Mucosa of stomach (tissue), 1 donor: Measurements from ENCODE around the gene CNTN3.

Experiments used
- H3K27me3 ChIP-seq: one replicate; pipeline ENCODE4 v1.7.0; 2013; ENCODE audit warnings: mild to moderate bottlenecking, low read length; ENCODE audit not compliant: control insufficient read depth, insufficient read depth
- H3K36me3 ChIP-seq: one replicate; pipeline ENCODE4 v1.7.0; 2013; ENCODE audit warnings: low read length; ENCODE audit not compliant: control insufficient read depth, insufficient read depth
- H3K4me1 ChIP-seq: one replicate; pipeline ENCODE4 v1.7.0; 2013; ENCODE audit warnings: mild to moderate bottlenecking, low read length; ENCODE audit not compliant: control insufficient read depth, insufficient read depth
- H3K4me3 ChIP-seq: one replicate; pipeline ENCODE4 v1.7.0; 2013; ENCODE audit warnings: low read length
- H3K9ac ChIP-seq: one replicate; pipeline ENCODE4 v1.7.0; 2013; ENCODE audit warnings: mild to moderate bottlenecking, low read length, moderate library complexity
- H3K9me3 ChIP-seq: one replicate; pipeline ENCODE4 v1.7.0; 2013; ENCODE audit warnings: mild to moderate bottlenecking, low read length, moderate library complexity; ENCODE audit not compliant: control insufficient read depth
- donor health status: Pancreatic carcinoma.

The CNTN3 gene

DNA sequence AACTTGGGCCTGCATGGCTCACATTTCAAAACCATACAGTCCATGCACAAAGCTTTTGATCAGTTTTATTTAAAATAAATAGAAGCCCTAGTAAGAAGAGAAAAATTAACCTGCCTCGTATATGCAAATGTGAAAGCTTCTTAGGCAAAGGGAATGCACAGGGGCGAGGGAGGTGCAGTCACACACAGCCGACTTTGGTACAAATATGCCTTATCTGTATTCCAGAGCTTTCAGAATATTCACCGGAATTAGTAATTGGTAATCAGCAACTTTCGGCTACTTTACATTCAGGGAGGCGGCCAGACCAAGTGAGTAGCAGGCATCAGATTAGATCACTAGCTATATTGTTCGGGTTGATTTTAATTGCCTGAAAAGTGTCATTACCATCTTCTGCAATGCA is 7.5 kb downstream of the CNTN3 start:
- Histone ChIP-seq H3K4me3 (no peak overlapping the region), H3K27me3 (no peaks in the 10 kb centered on the region), H3K4me1 (no peaks in the 10 kb centered on the region), H3K9ac (no peak overlapping the region), H3K36me3 (no peaks in the 10 kb centered on the region), H3K9me3 (no peaks in the 10 kb centered on the region)

- H3K4me1 ChIP-seq = no peaks in the 10 kb centered on the region
- no peaks in the 10 kb centered on the region for H3K36me3 ChIP-seq
- H3K27me3 ChIP-seq = no peaks in the 10 kb centered on the region
- H3K9ac ChIP-seq = no peak overlapping the region
- no peaks in the 10 kb centered on the region for H3K9me3 ChIP-seq
- H3K4me3 ChIP-seq = no peak overlapping the region
Observed at GRCh38 chr3:74605437-74605836, 9.0 kb downstream of the CNTN3 start.

DNA sequence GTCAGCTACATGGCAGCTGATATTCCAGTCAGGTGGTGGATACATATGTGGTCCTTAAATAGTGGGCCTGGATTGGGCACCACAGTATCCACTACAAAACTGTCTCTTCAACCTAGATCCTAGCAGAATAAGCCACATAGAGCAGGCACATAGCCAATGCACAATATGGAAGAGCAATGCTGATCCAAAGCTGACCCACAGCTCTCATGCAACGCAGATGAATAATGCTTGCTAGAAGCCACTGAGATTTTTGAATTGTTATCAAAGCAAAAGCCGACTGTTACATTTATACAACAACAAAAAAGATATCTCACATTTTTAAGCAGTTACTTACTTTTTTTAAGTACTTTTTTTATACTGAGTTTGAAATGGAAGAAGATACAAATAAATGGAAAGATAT is 11.2 kb downstream of the CNTN3 start:
- no peaks in the 10 kb centered on the region for H3K36me3 ChIP-seq
- no peaks in the 10 kb centered on the region for H3K27me3 ChIP-seq
- no peak overlapping the region for H3K9ac ChIP-seq
- no peaks in the 10 kb centered on the region for H3K9me3 ChIP-seq
- H3K4me1 ChIP-seq = no peaks in the 10 kb centered on the region
- no peak overlapping the region for H3K4me3 ChIP-seq

- Histone ChIP-seq H3K9ac (no peak overlapping the region), H3K36me3 (no peaks in the 10 kb centered on the region), H3K9me3 (no peaks in the 10 kb centered on the region), H3K4me3 (no peak overlapping the region), H3K27me3 (no peaks in the 10 kb centered on the region), H3K4me1 (no peaks in the 10 kb centered on the region)
Observed at GRCh38 chr3:74602471-74602870, 12.0 kb downstream of the CNTN3 start.

DNA sequence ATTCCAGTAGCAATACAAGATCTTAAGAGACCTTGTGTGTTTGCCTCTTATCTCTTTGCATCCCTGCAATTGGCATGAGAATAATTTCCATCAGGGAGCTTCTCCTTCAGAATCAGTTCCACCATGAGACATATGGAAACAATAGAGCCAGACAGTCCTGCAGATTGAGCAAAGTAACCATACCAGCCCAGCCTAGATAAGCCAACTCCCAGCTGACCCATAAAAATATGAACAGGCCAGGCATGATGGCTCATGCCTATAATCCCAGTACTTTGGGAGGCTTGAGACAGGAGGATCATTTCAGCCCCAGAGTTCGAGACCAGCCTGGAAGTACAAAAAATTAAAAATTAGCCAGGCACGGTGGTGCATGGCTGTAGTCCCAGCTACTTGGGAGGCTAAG is 12.7 kb downstream of the CNTN3 start:
- Histone ChIP-seq H3K4me1 (no peaks in the 10 kb centered on the region), H3K4me3 (no peak overlapping the region), H3K9me3 (no peaks in the 10 kb centered on the region), H3K36me3 (no peaks in the 10 kb centered on the region), H3K27me3 (no peaks in the 10 kb centered on the region), H3K9ac (no peak overlapping the region)

GRCh38 chr3:74599564-74599963 is 14.9 kb downstream of the CNTN3 start:
- Histone ChIP-seq H3K4me1 (no peaks in the 10 kb centered on the region), H3K9me3 (no peaks in the 10 kb centered on the region), H3K27me3 (no peaks in the 10 kb centered on the region), H3K4me3 (no peak overlapping the region), H3K9ac (no peak overlapping the region), H3K36me3 (no peaks in the 10 kb centered on the region)

DNA sequence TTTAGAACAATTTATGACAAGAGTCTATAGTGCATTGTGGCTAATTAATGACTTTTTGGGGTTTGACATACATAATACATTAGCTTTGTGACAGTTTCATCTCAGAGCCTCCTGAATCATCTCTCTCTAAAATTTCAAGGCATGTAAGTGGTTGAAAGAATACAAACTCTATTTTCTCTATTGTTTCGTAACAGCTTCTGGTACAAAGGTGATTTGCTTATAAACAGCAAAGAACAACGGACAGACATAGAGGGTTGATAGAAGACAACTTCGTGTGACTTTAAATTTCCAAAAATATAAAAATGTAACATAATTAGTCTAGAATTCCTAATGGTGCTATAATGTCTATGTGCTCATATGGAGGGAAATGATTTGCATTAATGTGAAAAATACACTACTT is 21.3 kb downstream of the CNTN3 start:
- no peaks in the 10 kb centered on the region for H3K4me1 ChIP-seq
- no peak overlapping the region for H3K9ac ChIP-seq
- no peaks in the 10 kb centered on the region for H3K27me3 ChIP-seq
- H3K36me3 ChIP-seq = no peaks in the 10 kb centered on the region
- no peaks in the 10 kb centered on the region for H3K9me3 ChIP-seq
- no peak overlapping the region for H3K4me3 ChIP-seq

DNA sequence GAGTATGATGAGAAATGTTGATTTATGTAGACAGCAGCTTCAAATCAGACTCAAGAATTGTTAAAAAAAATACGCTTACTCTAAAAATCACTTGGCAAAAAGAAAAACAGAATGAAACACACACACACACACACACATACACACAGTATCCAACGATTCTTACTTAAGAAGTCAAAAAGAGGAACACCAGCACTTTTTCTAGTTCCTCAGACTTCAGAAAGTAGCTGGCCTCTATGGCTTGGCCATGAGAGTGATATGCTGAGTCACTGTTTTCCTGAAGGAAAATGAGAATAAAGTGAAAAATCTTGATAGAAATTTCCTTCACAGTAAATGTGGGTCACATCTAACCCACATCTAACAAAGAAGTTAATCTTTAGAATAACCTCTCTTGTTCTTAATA is 22.1 kb downstream of the CNTN3 start:
- Histone ChIP-seq H3K9me3 (no peaks in the 10 kb centered on the region), H3K36me3 (no peaks in the 10 kb centered on the region), H3K4me1 (no peaks in the 10 kb centered on the region), H3K9ac (no peak overlapping the region), H3K27me3 (no peaks in the 10 kb centered on the region), H3K4me3 (no peak overlapping the region)

GRCh38 chr3:74591946-74592345 is 22.5 kb downstream of the CNTN3 start:
- H3K9ac ChIP-seq = no peak overlapping the region
- H3K9me3 ChIP-seq = no peaks in the 10 kb centered on the region
- H3K4me3 ChIP-seq = no peak overlapping the region
- no peaks in the 10 kb centered on the region for H3K27me3 ChIP-seq
- H3K4me1 ChIP-seq = no peaks in the 10 kb centered on the region
- H3K36me3 ChIP-seq = no peaks in the 10 kb centered on the region

DNA sequence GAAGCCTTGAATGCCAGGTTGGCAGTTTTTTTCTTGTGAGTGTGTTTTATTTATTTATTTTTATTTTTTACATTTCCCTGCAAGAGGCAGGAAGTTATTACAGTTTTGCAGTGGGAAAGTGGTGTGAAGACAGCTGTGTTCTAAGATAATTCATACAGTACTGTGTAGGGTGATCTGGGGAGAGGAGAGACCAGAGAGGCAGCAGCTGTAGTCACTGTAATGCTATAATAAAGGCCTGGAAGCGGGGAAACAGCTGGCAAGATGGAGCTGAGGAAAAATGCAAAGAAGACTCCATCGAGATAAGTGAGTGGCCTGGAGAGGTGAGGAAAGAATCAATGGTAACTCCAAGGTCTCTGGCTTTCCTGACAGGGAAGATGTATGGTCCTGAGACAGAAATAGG is 23.1 kb downstream of the CNTN3 start:
- no peaks in the 10 kb centered on the region for H3K36me3 ChIP-seq
- H3K4me1 ChIP-seq = no peaks in the 10 kb centered on the region
- no peak overlapping the region for H3K4me3 ChIP-seq
- H3K9me3 ChIP-seq = no peaks in the 10 kb centered on the region
- H3K9ac ChIP-seq = no peak overlapping the region
- no peaks in the 10 kb centered on the region for H3K27me3 ChIP-seq

DNA sequence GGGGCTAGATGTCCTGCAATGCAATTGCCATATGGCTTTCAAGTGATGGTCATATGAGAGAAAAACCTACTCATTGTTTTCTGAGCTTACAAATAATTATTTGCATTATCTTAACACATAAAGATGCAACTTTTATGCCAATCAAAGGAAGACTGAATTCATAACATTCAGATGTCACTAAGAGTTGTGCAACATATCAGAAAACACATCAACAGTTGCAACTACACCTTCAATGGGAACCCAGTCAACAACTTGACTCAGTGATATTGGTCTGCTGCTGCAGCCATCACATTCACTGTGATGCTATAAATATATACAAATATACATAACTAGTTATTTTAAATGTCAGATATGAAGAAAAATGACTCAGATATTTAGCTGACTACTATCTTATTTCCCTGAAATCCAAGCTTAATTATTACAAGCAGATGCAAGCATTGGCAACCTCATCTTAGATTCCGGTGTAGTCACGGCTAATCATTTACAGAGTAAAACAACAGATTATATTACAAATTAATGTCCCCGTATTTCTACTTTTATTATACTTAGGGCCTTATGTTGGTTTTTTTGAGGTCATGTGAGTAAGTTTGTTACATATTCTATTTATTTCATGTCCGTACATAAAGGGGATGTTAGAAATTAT is 23.7 kb downstream of the CNTN3 start:
- Histone ChIP-seq H3K4me1 (no peaks in the 10 kb centered on the region), H3K27me3 (no peaks in the 10 kb centered on the region), H3K9ac (no peak overlapping the region), H3K36me3 (no peaks in the 10 kb centered on the region), H3K4me3 (no peak overlapping the region), H3K9me3 (no peaks in the 10 kb centered on the region)

GRCh38 chr3:74584782-74585181 is 29.7 kb downstream of the CNTN3 start:
- no peaks in the 10 kb centered on the region for H3K9me3 ChIP-seq
- no peaks in the 10 kb centered on the region for H3K4me1 ChIP-seq
- H3K4me3 ChIP-seq = no peak overlapping the region
- no peaks in the 10 kb centered on the region for H3K27me3 ChIP-seq
- H3K36me3 ChIP-seq = no peaks in the 10 kb centered on the region
- H3K9ac ChIP-seq = no peak overlapping the region

DNA sequence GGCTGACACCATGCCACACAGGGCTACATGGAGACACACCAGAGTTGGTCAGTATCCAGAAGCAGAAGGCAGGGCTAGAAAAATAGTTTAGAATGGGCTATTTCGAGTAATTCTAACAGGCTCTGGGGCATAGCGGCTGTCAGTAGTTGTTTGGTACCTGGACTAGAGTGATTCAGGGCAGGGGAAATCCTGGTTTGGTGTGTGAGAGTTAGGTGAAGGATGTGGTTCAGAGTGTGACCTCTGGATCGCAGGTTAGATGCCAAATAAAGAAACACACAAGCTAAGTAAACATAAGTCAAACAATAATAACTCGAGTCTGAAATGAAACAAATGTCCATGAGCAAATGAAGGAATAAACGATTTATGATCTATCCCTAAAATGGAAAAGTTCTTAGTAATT is 31.5 kb downstream of the CNTN3 start:
- H3K4me3 ChIP-seq = no peak overlapping the region
- H3K9me3 ChIP-seq = no peaks in the 10 kb centered on the region
- no peaks in the 10 kb centered on the region for H3K4me1 ChIP-seq
- H3K9ac ChIP-seq = no peak overlapping the region
- H3K27me3 ChIP-seq = no peaks in the 10 kb centered on the region
- no peaks in the 10 kb centered on the region for H3K36me3 ChIP-seq
